ENCODE results near the gene STRIT1.

The STRIT1 gene

GRCh38 chr3:155329513-155330048 is 36.1 kb upstream of the STRIT1 start:
- H3K79me2 ChIP-seq (ENCODE audit: insufficient read depth, low read length): no peaks in the 10 kb centered on the region
- no peak overlapping the region for H3K4me2 ChIP-seq (ENCODE audit: insufficient read depth, low read length)
- peaks cover 9% of the 10 kb centered on the region for H3K4me1 ChIP-seq (ENCODE audit: insufficient read depth, low read length)
- H3K9me3 ChIP-seq (ENCODE audit: insufficient read depth, low read length, severe bottlenecking): no peaks in the 10 kb centered on the region
- ATAC-seq (ENCODE audit: insufficient read depth, low read depth) (no peak), DNase-seq (no peak)
- TF ChIP-seq EZH2 (IDR thresholded peaks at IDR 0.05; ENCODE audit: borderline replicate concordance, low read depth, low read length, severe bottlenecking) (no peak), CTCF (IDR thresholded peaks at IDR 0.05; ENCODE audit: borderline replicate concordance, extremely low read depth, low read length, poor library complexity, severe bottlenecking) (no peak)
- H3K4me3 ChIP-seq (ENCODE audit: low read depth in 1 of 2, low read length in 2 of 2): no peak overlapping the region
- H3K9ac ChIP-seq (ENCODE audit: low read depth, low read length): no peak overlapping the region
- no peak overlapping the region for H3K27ac ChIP-seq (ENCODE audit: low read length)
- H2AFZ ChIP-seq (ENCODE audit: low read depth, low read length): no peak overlapping the region
- no peaks in the 10 kb centered on the region for H3K36me3 ChIP-seq (ENCODE audit: insufficient read depth, low read length)
- H4K20me1 ChIP-seq (ENCODE audit: insufficient read depth, low read length): no peaks in the 10 kb centered on the region
- no peaks in the 10 kb centered on the region for H3K27me3 ChIP-seq (ENCODE audit: insufficient read depth, low read length, poor library complexity)

GRCh38 chr3:155327871-155328270 is 34.4 kb upstream of the STRIT1 start:
- H3K79me2 ChIP-seq (ENCODE audit: insufficient read depth, low read length): no peaks in the 10 kb centered on the region
- H3K4me3 ChIP-seq (ENCODE audit: low read depth in 1 of 2, low read length in 2 of 2): no peak overlapping the region
- H3K27me3 ChIP-seq (ENCODE audit: insufficient read depth, low read length, poor library complexity): no peaks in the 10 kb centered on the region
- H3K9ac ChIP-seq (ENCODE audit: low read depth, low read length): no peak overlapping the region
- no peaks in the 10 kb centered on the region for H3K9me3 ChIP-seq (ENCODE audit: insufficient read depth, low read length, severe bottlenecking)
- no peak overlapping the region for H2AFZ ChIP-seq (ENCODE audit: low read depth, low read length)
- H3K36me3 ChIP-seq (ENCODE audit: insufficient read depth, low read length): no peaks in the 10 kb centered on the region
- TF ChIP-seq CTCF (IDR thresholded peaks at IDR 0.05; ENCODE audit: borderline replicate concordance, extremely low read depth, low read length, poor library complexity, severe bottlenecking): no peak
- no peak for TF ChIP-seq EZH2 (IDR thresholded peaks at IDR 0.05; ENCODE audit: borderline replicate concordance, low read depth, low read length, severe bottlenecking)
- no peaks in the 10 kb centered on the region for H4K20me1 ChIP-seq (ENCODE audit: insufficient read depth, low read length)
- DNase-seq (no peak), ATAC-seq (ENCODE audit: insufficient read depth, low read depth) (no peak)
- no peak overlapping the region for H3K27ac ChIP-seq (ENCODE audit: low read length)
- H3K4me1 ChIP-seq (ENCODE audit: insufficient read depth, low read length): no peaks in the 10 kb centered on the region
- no peak overlapping the region for H3K4me2 ChIP-seq (ENCODE audit: insufficient read depth, low read length)

GRCh38 chr3:155327430-155327829 is 33.9 kb upstream of the STRIT1 start:
- H2AFZ ChIP-seq (ENCODE audit: low read depth, low read length): 0 out of 2 replicates have a peak overlapping the region, but pooled peaks have one; percentile 4

More at GRCh38 chr3:155327430-155327829, 33.9 kb upstream of the STRIT1 start:
- no peak for TF ChIP-seq EZH2 (IDR thresholded peaks at IDR 0.05; ENCODE audit: borderline replicate concordance, low read depth, low read length, severe bottlenecking)
- TF ChIP-seq CTCF (IDR thresholded peaks at IDR 0.05; ENCODE audit: borderline replicate concordance, extremely low read depth, low read length, poor library complexity, severe bottlenecking): no peak
- no peaks in the 10 kb centered on the region for H3K9me3 ChIP-seq (ENCODE audit: insufficient read depth, low read length, severe bottlenecking)
- H3K4me2 ChIP-seq (ENCODE audit: insufficient read depth, low read length): no peak overlapping the region
- H3K9ac ChIP-seq (ENCODE audit: low read depth, low read length): no peak overlapping the region
- H3K36me3 ChIP-seq (ENCODE audit: insufficient read depth, low read length): no peaks in the 10 kb centered on the region
- H3K79me2 ChIP-seq (ENCODE audit: insufficient read depth, low read length): no peaks in the 10 kb centered on the region
- H4K20me1 ChIP-seq (ENCODE audit: insufficient read depth, low read length): no peaks in the 10 kb centered on the region
- DNase-seq: no peak
- no peaks in the 10 kb centered on the region for H3K4me1 ChIP-seq (ENCODE audit: insufficient read depth, low read length)
- no peak overlapping the region for H3K4me3 ChIP-seq (ENCODE audit: low read depth in 1 of 2, low read length in 2 of 2)
- H3K27me3 ChIP-seq (ENCODE audit: insufficient read depth, low read length, poor library complexity): no peaks in the 10 kb centered on the region
- H3K27ac ChIP-seq (ENCODE audit: low read length): no peak overlapping the region
- ATAC-seq (ENCODE audit: insufficient read depth, low read depth): no peak
